Measurements from ENCODE around the gene MAMDC2.

MAMDC2 gene

DNA sequence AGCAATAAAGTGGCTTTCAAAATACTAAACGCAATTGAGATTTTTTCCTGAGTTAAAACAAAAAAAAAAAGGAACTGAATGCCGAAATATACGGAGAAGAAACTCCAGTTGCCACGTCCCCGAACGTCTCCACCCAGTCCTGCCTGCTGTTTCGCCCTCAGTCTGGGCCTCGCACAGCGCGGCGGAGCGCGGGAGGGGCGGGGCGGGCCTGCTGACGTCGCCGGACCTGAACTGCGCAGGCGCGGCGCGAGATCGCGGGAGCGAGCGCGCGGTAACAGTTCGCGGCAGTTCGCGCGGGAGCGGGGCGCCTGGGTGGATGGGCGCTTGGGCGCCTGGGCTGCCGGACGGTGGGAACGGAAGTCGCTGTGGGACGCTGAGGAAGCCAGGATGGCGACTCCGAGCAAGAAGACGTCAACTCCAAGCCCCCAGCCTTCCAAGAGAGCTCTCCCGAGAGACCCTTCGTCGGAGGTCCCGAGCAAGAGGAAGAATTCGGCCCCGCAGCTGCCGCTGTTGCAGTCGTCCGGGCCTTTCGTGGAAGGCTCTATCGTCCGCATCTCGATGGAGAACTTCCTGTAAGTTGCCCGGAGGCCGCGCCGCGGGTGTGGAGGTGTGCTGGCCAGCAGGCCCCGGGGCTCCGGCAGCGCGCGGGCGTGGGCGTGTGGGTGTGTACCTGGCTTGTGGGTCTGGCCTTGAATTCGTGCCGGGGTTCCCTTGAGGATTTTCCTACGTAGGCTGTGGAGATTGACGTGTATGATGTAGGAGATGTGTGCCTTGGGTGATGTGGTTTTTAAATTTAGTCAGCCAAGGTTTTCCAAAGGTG, 215.3 kb downstream of the MAMDC2 start, which contains the start of gene SMC5:
Gene SMC5 (plus strand): TSS at position 287 of the 820 bp plus-strand sequence. CDS start 101 bp downstream, at position 388.
- Histone ChIP-seq H3K18ac (ENCODE audit: low read length) (peak within 1 kb of the TSS; percentile 93), H3K36me3 (replicated peaks in 1 of 2; ENCODE audit: control insufficient read depth in 2 of 2, insufficient read depth in 2 of 2, low read length in 2 of 2) (peaks cover 2 to 38% of the 10 kb centered on the region in 2 donors), H3K9me3 (replicated peaks in 1 of 2; ENCODE audit: control insufficient read depth in 2 of 2, insufficient read depth in 1 of 2, low read depth in 1 of 2, low read length in 2 of 2) (no peaks in the 10 kb centered on the region), H2AK5ac (ENCODE audit: low read depth, low read length) (no peak within 1 kb of the TSS), H3K27ac (replicated peaks; ENCODE audit: low read length) (peak within 1 kb of the TSS; percentile 63), H3K4me2 (ENCODE audit: insufficient read depth, low read length, poor library complexity, severe bottlenecking) (peak within 1 kb of the TSS; percentile 55), H3K14ac (ENCODE audit: low read length) (no peak within 1 kb of the TSS), H2BK120ac (ENCODE audit: low read depth, low read length) (no peak within 1 kb of the TSS), H4K8ac (ENCODE audit: low read depth, low read length) (no peak within 1 kb of the TSS), H2BK15ac (ENCODE audit: low read length) (no peak within 1 kb of the TSS), H2AFZ (ENCODE audit: low read length) (peak within 1 kb of the TSS; percentile 97), H4K91ac (ENCODE audit: low read depth, low read length, poor library complexity) (no peak within 1 kb of the TSS), H3K4me3 (ENCODE audit: low read length in 2 of 2) (peak within 1 kb of the TSS; percentile 88 to 97), H3K27me3 (ENCODE audit: control insufficient read depth in 3 of 3, insufficient read depth in 3 of 3, low read depth in 1 of 3, low read length in 3 of 3) (no peaks in the 10 kb centered on the region), H2BK5ac (ENCODE audit: low read length) (no peak within 1 kb of the TSS), H2BK12ac (ENCODE audit: low read length) (no peak within 1 kb of the TSS), H3K9ac (ENCODE audit: low read depth, low read length, poor library complexity) (peak within 1 kb of the TSS; percentile 85), H3K79me1 (ENCODE audit: low read depth, low read length) (peaks cover 2% of the 10 kb centered on the region), H3K4ac (ENCODE audit: low read length) (no peak within 1 kb of the TSS), H3K23ac (ENCODE audit: low read depth, low read length, poor library complexity) (peak within 1 kb of the TSS; percentile 90), H3K4me1 (ENCODE audit: control insufficient read depth in 2 of 2, insufficient read depth in 1 of 2, low read depth in 1 of 2, low read length in 2 of 2) (peaks cover 16 to 32% of the 10 kb centered on the region in 2 donors)
- WGBS, 2 donors (ENCODE audit: extremely low coverage in 2 of 2, insufficient read length in 2 of 2, insufficient replicate concordance in 1 of 2), result no CpG with 5 or more reads among the region's 75 CpGs
- peak; percentile 89 for DNase-seq (ENCODE audit: low spot score)

DNA sequence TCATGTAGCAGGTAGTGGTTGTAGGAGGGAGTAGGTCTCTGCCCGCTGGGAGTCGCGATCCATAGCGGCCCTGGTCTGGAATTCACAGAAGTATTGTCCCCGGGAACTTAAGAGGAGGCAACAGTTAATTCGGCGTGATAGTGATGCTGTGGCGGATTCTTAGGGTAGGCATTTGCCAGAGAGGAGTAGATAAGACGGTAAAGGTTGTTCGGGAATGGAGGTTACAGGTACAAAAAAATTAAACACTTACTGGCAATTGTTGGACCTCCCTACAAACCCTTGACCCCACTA, 215.8 kb downstream of the MAMDC2 start:
- H2AFZ ChIP-seq (ENCODE audit: low read length), result peak overlapping the region; percentile 97
- no peak overlapping the region for H2AK5ac ChIP-seq (ENCODE audit: low read depth, low read length)
- H3K27ac ChIP-seq (replicated peaks; ENCODE audit: low read length), result no peak overlapping the region
- H2BK12ac ChIP-seq (ENCODE audit: low read length), result no peak overlapping the region
- H3K27me3 ChIP-seq (ENCODE audit: control insufficient read depth in 3 of 3, insufficient read depth in 3 of 3, low read depth in 1 of 3, low read length in 3 of 3), result no peaks in the 10 kb centered on the region
- peak overlapping the region; percentile 88 to 97 for H3K4me3 ChIP-seq (ENCODE audit: low read length in 2 of 2)
- no peak overlapping the region for H3K9ac ChIP-seq (ENCODE audit: low read depth, low read length, poor library complexity)
- DNase-seq (ENCODE audit: low spot score), result no peak
- no CpG with 5 or more reads among the region's 10 CpGs for WGBS, 2 donors (ENCODE audit: extremely low coverage in 2 of 2, insufficient read length in 2 of 2, insufficient replicate concordance in 1 of 2)
- H4K8ac ChIP-seq (ENCODE audit: low read depth, low read length), result no peak overlapping the region
- no peak overlapping the region for H2BK5ac ChIP-seq (ENCODE audit: low read length)
- H3K4me2 ChIP-seq (ENCODE audit: insufficient read depth, low read length, poor library complexity, severe bottlenecking), result peak overlapping the region; percentile 55
- H3K4me1 ChIP-seq (ENCODE audit: control insufficient read depth in 2 of 2, insufficient read depth in 1 of 2, low read depth in 1 of 2, low read length in 2 of 2), result peaks cover 16 to 31% of the 10 kb centered on the region in 2 donors
- peaks cover 2% of the 10 kb centered on the region for H3K79me1 ChIP-seq (ENCODE audit: low read depth, low read length)
- no peak overlapping the region for H3K18ac ChIP-seq (ENCODE audit: low read length)
- no peak overlapping the region for H3K4ac ChIP-seq (ENCODE audit: low read length)
- no peak overlapping the region for H3K23ac ChIP-seq (ENCODE audit: low read depth, low read length, poor library complexity)
- peaks cover 2 to 44% of the 10 kb centered on the region in 2 donors for H3K36me3 ChIP-seq (replicated peaks in 1 of 2; ENCODE audit: control insufficient read depth in 2 of 2, insufficient read depth in 2 of 2, low read length in 2 of 2)
- H2BK120ac ChIP-seq (ENCODE audit: low read depth, low read length), result no peak overlapping the region
- no peaks in the 10 kb centered on the region for H3K9me3 ChIP-seq (replicated peaks in 1 of 2; ENCODE audit: control insufficient read depth in 2 of 2, insufficient read depth in 1 of 2, low read depth in 1 of 2, low read length in 2 of 2)
- H2BK15ac ChIP-seq (ENCODE audit: low read length), result no peak overlapping the region
- H3K14ac ChIP-seq (ENCODE audit: low read length), result no peak overlapping the region
- no peak overlapping the region for H4K91ac ChIP-seq (ENCODE audit: low read depth, low read length, poor library complexity)

GRCh38 chr9:70260007-70260443, 216.4 kb downstream of the MAMDC2 start:
- Histone ChIP-seq H3K23ac (ENCODE audit: low read depth, low read length, poor library complexity) (no peak overlapping the region), H2AK5ac (ENCODE audit: low read depth, low read length) (no peak overlapping the region), H3K18ac (ENCODE audit: low read length) (no peak overlapping the region), H3K4me3 (ENCODE audit: low read length in 2 of 2) (peak overlapping the region; percentile 66 to 88), H3K36me3 (replicated peaks in 1 of 2; ENCODE audit: control insufficient read depth in 2 of 2, insufficient read depth in 2 of 2, low read length in 2 of 2) (peaks cover 5 to 50% of the 10 kb centered on the region in 2 donors), H2BK15ac (ENCODE audit: low read length) (no peak overlapping the region), H3K9ac (ENCODE audit: low read depth, low read length, poor library complexity) (no peak overlapping the region), H3K9me3 (replicated peaks in 1 of 2; ENCODE audit: control insufficient read depth in 2 of 2, insufficient read depth in 1 of 2, low read depth in 1 of 2, low read length in 2 of 2) (no peaks in the 10 kb centered on the region), H4K91ac (ENCODE audit: low read depth, low read length, poor library complexity) (no peak overlapping the region), H3K4me1 (ENCODE audit: control insufficient read depth in 2 of 2, insufficient read depth in 1 of 2, low read depth in 1 of 2, low read length in 2 of 2) (peaks cover 16 to 26% of the 10 kb centered on the region in 2 donors), H3K14ac (ENCODE audit: low read length) (no peak overlapping the region), H2BK12ac (ENCODE audit: low read length) (no peak overlapping the region), H2BK5ac (ENCODE audit: low read length) (no peak overlapping the region), H2BK120ac (ENCODE audit: low read depth, low read length) (no peak overlapping the region), H3K79me1 (ENCODE audit: low read depth, low read length) (peaks cover 2% of the 10 kb centered on the region), H3K4me2 (ENCODE audit: insufficient read depth, low read length, poor library complexity, severe bottlenecking) (peak overlapping the region; percentile 55), H4K8ac (ENCODE audit: low read depth, low read length) (no peak overlapping the region), H3K4ac (ENCODE audit: low read length) (no peak overlapping the region), H3K27me3 (ENCODE audit: control insufficient read depth in 3 of 3, insufficient read depth in 3 of 3, low read depth in 1 of 3, low read length in 3 of 3) (no peaks in the 10 kb centered on the region), H2AFZ (ENCODE audit: low read length) (no peak overlapping the region), H3K27ac (replicated peaks; ENCODE audit: low read length) (no peak overlapping the region)
- no CpG with 5 or more reads among the region's 30 CpGs for WGBS, 2 donors (ENCODE audit: extremely low coverage in 2 of 2, insufficient read length in 2 of 2, insufficient replicate concordance in 1 of 2)
- DNase-seq (ENCODE audit: low spot score), result no peak

DNA sequence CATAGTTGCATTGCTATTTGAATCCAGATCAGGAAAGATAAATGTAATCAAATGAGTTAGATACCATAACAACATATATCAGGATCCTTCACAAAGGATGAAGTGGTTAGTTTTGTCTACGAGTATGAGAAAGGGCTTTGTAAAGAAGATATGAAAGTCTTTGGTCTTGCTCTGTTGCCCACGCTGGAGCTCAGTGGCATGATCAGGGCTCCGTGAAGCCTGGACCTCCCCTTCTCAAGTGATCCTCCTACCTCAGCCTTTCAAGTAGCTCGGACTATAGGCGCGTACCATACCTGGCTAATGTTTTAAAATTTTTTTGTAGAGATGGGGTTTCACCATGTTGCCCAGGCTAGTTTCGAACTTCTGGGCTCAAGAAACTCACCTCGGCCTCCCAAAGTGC, 217.0 kb downstream of the MAMDC2 start:
- Histone ChIP-seq H3K4ac (ENCODE audit: low read length) (no peak overlapping the region), H3K9me3 (replicated peaks in 1 of 2; ENCODE audit: control insufficient read depth in 2 of 2, insufficient read depth in 1 of 2, low read depth in 1 of 2, low read length in 2 of 2) (no peaks in the 10 kb centered on the region), H3K27ac (replicated peaks; ENCODE audit: low read length) (no peak overlapping the region), H2BK120ac (ENCODE audit: low read depth, low read length) (no peak overlapping the region), H3K18ac (ENCODE audit: low read length) (no peak overlapping the region), H3K4me1 (ENCODE audit: control insufficient read depth in 2 of 2, insufficient read depth in 1 of 2, low read depth in 1 of 2, low read length in 2 of 2) (peaks cover 16 to 21% of the 10 kb centered on the region in 2 donors), H4K91ac (ENCODE audit: low read depth, low read length, poor library complexity) (no peak overlapping the region), H3K79me1 (ENCODE audit: low read depth, low read length) (peaks cover 2% of the 10 kb centered on the region), H3K23ac (ENCODE audit: low read depth, low read length, poor library complexity) (no peak overlapping the region), H2AK5ac (ENCODE audit: low read depth, low read length) (no peak overlapping the region), H3K9ac (ENCODE audit: low read depth, low read length, poor library complexity) (no peak overlapping the region), H3K14ac (ENCODE audit: low read length) (no peak overlapping the region), H3K27me3 (ENCODE audit: control insufficient read depth in 3 of 3, insufficient read depth in 3 of 3, low read depth in 1 of 3, low read length in 3 of 3) (no peaks in the 10 kb centered on the region), H3K4me3 (ENCODE audit: low read length in 2 of 2) (peak overlapping the region in 1 of 2 donors; percentile 88), H2BK5ac (ENCODE audit: low read length) (no peak overlapping the region), H2BK15ac (ENCODE audit: low read length) (no peak overlapping the region), H2AFZ (ENCODE audit: low read length) (no peak overlapping the region), H4K8ac (ENCODE audit: low read depth, low read length) (no peak overlapping the region), H2BK12ac (ENCODE audit: low read length) (no peak overlapping the region), H3K4me2 (ENCODE audit: insufficient read depth, low read length, poor library complexity, severe bottlenecking) (no peak overlapping the region), H3K36me3 (replicated peaks in 1 of 2; ENCODE audit: control insufficient read depth in 2 of 2, insufficient read depth in 2 of 2, low read length in 2 of 2) (peaks cover 5 to 55% of the 10 kb centered on the region in 2 donors)
- no CpG with 5 or more reads among the region's 8 CpGs for WGBS, 2 donors (ENCODE audit: extremely low coverage in 2 of 2, insufficient read length in 2 of 2, insufficient replicate concordance in 1 of 2)
- no peak for DNase-seq (ENCODE audit: low spot score)
